HepG2 (cell line): ENCODE data around the gene CPNE1. TPM values are rescaled to one million over a fixed set of nuclear protein-coding genes. Genes with fewer than 3 reads are reported as not detected.

Source experiments
- BORCS8-MEF2B ChIP-seq: sonication (generic); formaldehyde crosslinking; IDR thresholded peaks from 2 replicates; pipeline ENCODE4 v1.8.0; 2022; ENCODE audit warnings: mild to moderate bottlenecking, missing genetic modification reagents
- DZIP1 ChIP-seq: sonication (generic); formaldehyde crosslinking; IDR thresholded peaks from 2 replicates; pipeline ENCODE4 v1.5.0; 2020; ENCODE audit warnings: mild to moderate bottlenecking, missing genetic modification reagents
- FOXP1 ChIP-seq, 2 experiments: fragments of 450-650 bp in 1 of 2; IDR thresholded peaks; 2 replicates each; pipeline ENCODE4 v1.6.1; 2017 to 2018; ENCODE audit warnings: antibody characterized with exemption in 1 of 2
- HIC2 ChIP-seq: sonication (generic); formaldehyde crosslinking; IDR thresholded peaks from 2 replicates; pipeline ENCODE4 v1.9.0; 2022; ENCODE audit warnings: low read depth, missing genetic modification reagents
- JUNB ChIP-seq: sonication (generic); formaldehyde crosslinking; IDR thresholded peaks from 2 replicates; pipeline ENCODE4 v1.8.0; 2022; ENCODE audit warnings: missing genetic modification reagents, mild to moderate bottlenecking, borderline replicate concordance
- KLF6 ChIP-seq: IDR thresholded peaks from 2 replicates; pipeline ENCODE4 v1.8.0; 2016; ENCODE audit warnings: missing biosample characterization, missing genetic modification reagents
- KMT2A ChIP-seq: sonication (generic); formaldehyde crosslinking; IDR thresholded peaks from 2 replicates; pipeline ENCODE4 v1.4.0; 2020; ENCODE audit warnings: missing genetic modification reagents
- LBX2 ChIP-seq: sonication (generic); formaldehyde crosslinking; IDR thresholded peaks from 2 replicates; pipeline ENCODE4 v1.5.0; 2020; ENCODE audit warnings: missing genetic modification reagents, mild to moderate bottlenecking, borderline replicate concordance
- MAF1 ChIP-seq: sonication (generic); formaldehyde crosslinking; IDR thresholded peaks from 2 replicates; pipeline ENCODE4 v1.5.0; 2020; ENCODE audit warnings: missing genetic modification reagents, borderline replicate concordance
- NR0B2 ChIP-seq: sonication (generic); formaldehyde crosslinking; IDR thresholded peaks from 2 replicates; pipeline ENCODE4 v1.4.0; 2020; ENCODE audit warnings: mild to moderate bottlenecking, missing genetic modification reagents
- RFXANK ChIP-seq: IDR thresholded peaks from 2 replicates; pipeline ENCODE4 v1.6.1; 2016
- SCMH1 ChIP-seq: sonication (generic); formaldehyde crosslinking; IDR thresholded peaks from 2 replicates; pipeline ENCODE4 v1.9.0; 2021; ENCODE audit warnings: missing genetic modification reagents, mild to moderate bottlenecking, borderline replicate concordance
- SP5 ChIP-seq: IDR thresholded peaks from 2 replicates; pipeline ENCODE4 v1.6.1; 2016; ENCODE audit warnings: low read depth, borderline replicate concordance
- SRY ChIP-seq: sonication (generic); formaldehyde crosslinking; IDR thresholded peaks from 2 replicates; pipeline ENCODE4 v1.8.0; 2022; ENCODE audit warnings: mild to moderate bottlenecking, missing genetic modification reagents
- ZBTB7B ChIP-seq: sonication (generic); formaldehyde crosslinking; IDR thresholded peaks from 2 replicates; pipeline ENCODE4 v1.4.0; 2020; ENCODE audit warnings: missing genetic modification reagents
- ZC3H13 ChIP-seq: sonication (generic); formaldehyde crosslinking; IDR thresholded peaks from 2 replicates; pipeline ENCODE4 v1.8.1; 2023; ENCODE audit warnings: mild to moderate bottlenecking, missing genetic modification reagents, moderate library complexity
- ZFX ChIP-seq: sonication (generic); formaldehyde crosslinking; IDR thresholded peaks from 2 replicates; pipeline ENCODE4 v1.4.0; 2020; ENCODE audit warnings: mild to moderate bottlenecking, low read depth, missing genetic modification reagents, moderate library complexity
- ZNF256 ChIP-seq: sonication (generic); formaldehyde crosslinking; conservative IDR thresholded peaks from 2 replicates; pipeline ENCODE4 v1.4.0; 2020; ENCODE audit warnings: missing genetic modification reagents
- ZNF34 ChIP-seq: sonication (generic); formaldehyde crosslinking; IDR thresholded peaks from 2 replicates; pipeline ENCODE4 v1.4.0; 2020; ENCODE audit warnings: mild to moderate bottlenecking, missing genetic modification reagents, borderline replicate concordance
- ZNF546 ChIP-seq: sonication (generic); formaldehyde crosslinking; conservative IDR thresholded peaks from 2 replicates; pipeline ENCODE4 v1.8.1; 2023; ENCODE audit warnings: mild to moderate bottlenecking, missing genetic modification reagents
- ZNF607 ChIP-seq: sonication (generic); formaldehyde crosslinking; IDR thresholded peaks from 2 replicates; pipeline ENCODE4 v1.5.1; 2020; ENCODE audit warnings: missing genetic modification reagents, mild to moderate bottlenecking, borderline replicate concordance
- ZNF746 ChIP-seq: sonication (generic); formaldehyde crosslinking; IDR thresholded peaks from 2 replicates; pipeline ENCODE4 v1.8.0; 2022; ENCODE audit warnings: mild to moderate bottlenecking, missing genetic modification reagents
- ZNF839 ChIP-seq: sonication (generic); formaldehyde crosslinking; IDR thresholded peaks from 2 replicates; pipeline ENCODE4 v1.4.0; 2020; ENCODE audit warnings: missing genetic modification reagents, mild to moderate bottlenecking, borderline replicate concordance
- polyA plus RNA-seq, 8 experiments: library from polyadenylated mRNA; depleted of rRNA in 3 of 8; stranded (reverse) in 7 of 8; unstranded in 1 of 8; fragments of >200 nt; fragmentation: Illumina TruSeq in 4 of 8; extraction: Trizol in 4 of 8; gene quantifications; 2 replicates each; pipeline versions ENCODE4 v1.2.1 to v1.2.3, GENCODE V29; 2011 to 2016; ENCODE audit warnings: low read depth in 4 of 8, missing spikeins in 1 of 8, mixed read lengths in 1 of 8; ENCODE audit not compliant: insufficient read depth in 1 of 8
- total RNA-seq, 5 experiments: library from RNA; depleted of rRNA; stranded (reverse); fragments of >200 nt; fragmentation: Illumina TruSeq; extraction: Trizol; gene quantifications; 2 replicates each; pipeline ENCODE4 v1.2.3, GENCODE V29; 2016; ENCODE audit warnings: low read depth in 1 of 5
- TF ChIP-seq, protein P1 (sequence below): sonication (generic); formaldehyde crosslinking; IDR thresholded peaks from 2 replicates; pipeline ENCODE4 v1.5.0; 2020; ENCODE audit warnings: missing genetic modification reagents

The CPNE1 gene
- total and polyA plus RNA-seq, 2 of the 13 experiments (the other 11 are each of a cell fraction or from before 2014, with no cell fraction given) = 408 to 431 TPM

DNA sequence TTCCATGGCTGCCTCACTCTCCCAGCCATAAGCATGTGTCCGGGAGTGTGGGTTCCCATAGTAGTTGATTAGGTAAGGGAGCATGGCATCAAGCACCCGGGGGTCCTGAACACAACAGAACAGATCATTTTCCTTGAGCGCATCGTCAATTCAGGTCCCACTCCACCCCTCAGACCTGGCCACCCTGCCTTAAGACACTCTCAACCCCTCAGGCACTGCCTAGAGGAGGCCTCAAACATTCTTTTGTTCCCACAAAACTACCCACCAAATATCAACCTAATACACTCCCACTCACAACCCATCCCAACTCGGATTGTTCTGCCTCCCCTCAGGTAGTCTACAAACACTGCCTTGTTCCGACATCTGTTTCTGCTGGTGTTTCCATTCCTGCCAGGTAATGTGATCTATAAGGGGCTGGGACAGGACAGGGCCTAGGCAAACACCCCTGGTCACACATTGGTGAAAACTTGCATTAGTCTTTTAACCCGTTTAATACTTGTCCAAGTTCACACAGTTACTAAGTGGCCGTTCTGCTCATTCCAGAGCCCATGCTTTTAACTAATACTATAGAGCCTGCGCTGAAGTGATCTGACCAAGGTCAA is 33.1 kb upstream of the CPNE1 start (continued):
- TF ChIP-seq ZNF607 (CRISPR knock-in tag) (no peak), ZBTB7B (CRISPR knock-in tag) (no peak), SRY (CRISPR knock-in tag) (no peak), ZNF746 (CRISPR knock-in tag) (no peak), MAF1 (CRISPR knock-in tag) (no peak), ZNF256 (CRISPR knock-in tag) (no peak), KMT2A (CRISPR knock-in tag) (no peak; the same call in 1 of the 2 replicates), ZNF839 (CRISPR knock-in tag) (0 out of 2 replicates have a peak, but pooled peaks have one; percentile 1), NR0B2 (CRISPR knock-in tag) (peak; percentile 84; the same call in 1 of the 2 replicates), FOXP1 (IDR thresholded peaks at IDR 0.05) (no peak), FOXP1 (CRISPR knock-in tag; IDR thresholded peaks at IDR 0.05) (no peak), KLF6 (peak; percentile 49; the same call in 1 of the 2 replicates), ZNF546 (CRISPR knock-in tag) (no peak), LBX2 (CRISPR knock-in tag) (peak; percentile 66; the same call in 1 of the 2 replicates), ZC3H13 (CRISPR knock-in tag) (no peak), DZIP1 (no peak), BORCS8-MEF2B (no peak; the same call in none of the 2 replicates), ZNF34 (CRISPR knock-in tag) (no peak), SP5 (CRISPR knock-in tag) (no peak), SCMH1 (CRISPR knock-in tag) (no peak), ZFX (peak; percentile 53; the same call in 1 of the 2 replicates), RFXANK (CRISPR knock-in tag) (no peak; the same call in 1 of the 2 replicates), JUNB (CRISPR knock-in tag) (no peak), HIC2 (peak; percentile 47; the same call in 1 of the 2 replicates)
- TF ChIP-seq, protein P1, sequence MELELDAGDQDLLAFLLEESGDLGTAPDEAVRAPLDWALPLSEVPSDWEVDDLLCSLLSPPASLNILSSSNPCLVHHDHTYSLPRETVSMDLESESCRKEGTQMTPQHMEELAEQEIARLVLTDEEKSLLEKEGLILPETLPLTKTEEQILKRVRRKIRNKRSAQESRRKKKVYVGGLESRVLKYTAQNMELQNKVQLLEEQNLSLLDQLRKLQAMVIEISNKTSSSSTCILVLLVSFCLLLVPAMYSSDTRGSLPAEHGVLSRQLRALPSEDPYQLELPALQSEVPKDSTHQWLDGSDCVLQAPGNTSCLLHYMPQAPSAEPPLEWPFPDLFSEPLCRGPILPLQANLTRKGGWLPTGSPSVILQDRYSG = no peak
